Urothelium cell line (cell line): ENCODE measurements around the gene SPATA32.

Experiments
- DNase-seq: peaks from one replicate; pipeline ENCODE4 v3.0.0; 2011; ENCODE audit warnings: low spot score, mixed read lengths
- FAIRE-seq: peaks from 2 replicates; lab custom pipeline; 2011; peaks lifted over from hg19 to GRCh38; lab: Jason Lieb, UNC

SPATA32 gene

GRCh38 chr17:45293413-45294211, 31.7 kb upstream of the SPATA32 start:
- FAIRE-seq (peak; percentile 35), DNase-seq (peak; percentile 87)

- no peak for FAIRE-seq
- DNase-seq, result no peak
Observed at GRCh38 chr17:45292696-45293412, 31.0 kb upstream of the SPATA32 start.

DNA sequence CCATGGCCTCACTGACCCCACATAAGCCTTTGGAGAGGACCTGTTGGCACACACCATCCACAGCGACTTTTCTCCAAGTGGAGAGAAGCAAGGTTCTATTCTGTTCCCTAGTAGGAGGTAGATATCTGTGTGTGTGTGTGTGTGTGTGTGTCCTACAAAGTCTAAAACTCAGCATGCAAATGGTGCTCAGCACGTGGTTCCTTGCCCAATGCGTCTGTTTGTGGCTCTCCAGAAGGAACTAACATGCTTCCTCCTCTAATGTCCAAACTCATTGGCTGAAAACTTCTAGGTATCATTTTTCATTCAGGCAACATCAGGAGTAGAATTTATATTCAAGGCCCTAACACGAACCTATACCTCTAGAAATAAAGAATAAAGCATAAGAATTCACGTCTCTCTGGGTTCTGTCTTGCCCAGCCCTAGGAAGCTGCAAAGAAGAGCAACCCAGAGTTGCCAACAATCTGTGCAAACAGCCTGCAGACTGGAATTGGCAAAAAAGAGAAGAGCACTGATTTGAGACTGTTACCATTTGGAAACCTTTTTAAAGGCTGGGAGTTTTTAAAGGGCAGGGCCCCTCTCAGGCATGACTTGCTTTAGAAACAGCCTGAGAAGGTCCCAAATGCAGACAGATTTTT, 29.4 kb upstream of the SPATA32 start:
- FAIRE-seq, result no peak
- DNase-seq, result no peak

DNA sequence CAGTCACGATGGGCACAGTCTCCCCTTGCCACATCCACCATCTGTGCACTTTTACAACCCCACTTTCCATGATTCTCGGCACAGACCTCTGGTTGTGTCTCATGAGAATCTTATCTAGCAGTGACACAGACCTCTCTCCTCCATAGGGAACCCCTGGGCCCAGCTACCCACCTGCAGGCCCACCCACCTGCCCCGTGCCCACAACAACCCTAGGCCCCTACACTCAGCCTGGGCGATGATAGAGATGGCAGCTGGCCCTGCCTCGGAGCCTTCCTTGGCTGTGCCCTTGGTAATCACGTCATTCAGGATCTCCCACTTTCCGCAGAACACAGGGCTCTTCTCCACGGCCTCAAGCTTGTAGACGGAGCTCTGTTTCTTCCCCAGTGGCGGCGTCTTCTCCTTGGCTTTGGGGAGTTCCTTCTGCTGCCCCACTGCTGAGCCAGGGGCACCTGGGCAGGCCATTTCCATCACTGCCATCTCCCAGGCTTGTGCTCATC, 28.4 kb upstream of the SPATA32 start:
- no peak for FAIRE-seq
- no peak for DNase-seq

GRCh38 chr17:45289301-45290268, 27.7 kb upstream of the SPATA32 start:
- DNase-seq (no peak), FAIRE-seq (no peak)

- DNase-seq (no peak), FAIRE-seq (no peak)
Observed at GRCh38 chr17:45288825-45289224, 26.9 kb upstream of the SPATA32 start.

DNA sequence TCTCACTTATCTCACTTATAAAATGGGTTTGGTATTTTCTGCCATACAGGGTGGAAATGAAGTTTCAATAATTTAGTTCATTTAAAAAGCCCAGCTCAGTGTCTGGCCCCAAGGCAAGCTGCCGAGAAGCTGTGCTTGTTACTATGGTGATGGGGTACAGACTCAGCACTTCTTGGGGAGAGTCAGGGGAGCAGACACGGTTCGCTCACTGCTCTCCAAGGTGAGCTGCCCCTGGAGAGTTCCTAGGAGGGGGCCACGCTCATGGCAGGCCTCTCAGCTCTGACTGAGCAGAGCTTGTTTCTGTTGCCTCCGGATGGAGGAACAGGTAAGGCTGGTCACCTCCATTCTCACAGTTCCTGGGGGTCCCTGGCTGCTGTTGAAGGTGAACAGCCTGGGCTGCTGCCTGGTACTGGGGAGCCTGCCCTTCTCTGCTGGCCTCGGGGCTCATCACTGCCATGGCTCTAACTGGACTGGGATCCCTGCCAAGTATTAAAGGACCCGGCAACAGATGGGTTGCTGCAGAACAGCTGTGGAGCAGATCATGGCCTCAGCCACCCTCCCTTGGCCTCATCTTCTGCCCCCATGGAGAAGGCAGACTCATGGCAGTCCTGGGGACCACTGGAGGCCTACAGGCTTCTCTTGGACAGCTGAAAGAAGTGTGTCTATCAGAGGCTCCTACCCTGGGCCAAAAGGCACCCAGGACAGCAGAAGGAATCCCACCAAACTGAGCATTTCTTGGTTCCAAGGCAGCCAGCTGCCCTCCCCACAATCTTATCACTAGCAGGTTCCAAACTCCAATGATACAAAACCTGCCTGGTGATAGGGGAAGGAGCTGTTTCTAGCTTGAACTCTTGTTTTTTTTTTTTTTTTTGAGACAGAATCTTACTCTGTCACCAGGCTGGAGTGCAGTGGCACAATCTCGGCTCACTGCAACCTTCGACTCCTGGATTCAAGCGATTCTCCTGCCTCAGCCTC, 25.9 kb upstream of the SPATA32 start:
- DNase-seq (no peak), FAIRE-seq (no peak)

- no peak for DNase-seq
- no peak for FAIRE-seq
Observed at GRCh38 chr17:45286286-45286685, 24.4 kb upstream of the SPATA32 start.

- no peak for DNase-seq
- FAIRE-seq, result no peak
Observed at GRCh38 chr17:45284176-45285140, 22.6 kb upstream of the SPATA32 start.

- no peak for FAIRE-seq
- no peak for DNase-seq
Observed at GRCh38 chr17:45283711-45284110, 21.8 kb upstream of the SPATA32 start.

GRCh38 chr17:45282683-45283644, 21.1 kb upstream of the SPATA32 start:
- DNase-seq (no peak), FAIRE-seq (peak; percentile 30)

DNA sequence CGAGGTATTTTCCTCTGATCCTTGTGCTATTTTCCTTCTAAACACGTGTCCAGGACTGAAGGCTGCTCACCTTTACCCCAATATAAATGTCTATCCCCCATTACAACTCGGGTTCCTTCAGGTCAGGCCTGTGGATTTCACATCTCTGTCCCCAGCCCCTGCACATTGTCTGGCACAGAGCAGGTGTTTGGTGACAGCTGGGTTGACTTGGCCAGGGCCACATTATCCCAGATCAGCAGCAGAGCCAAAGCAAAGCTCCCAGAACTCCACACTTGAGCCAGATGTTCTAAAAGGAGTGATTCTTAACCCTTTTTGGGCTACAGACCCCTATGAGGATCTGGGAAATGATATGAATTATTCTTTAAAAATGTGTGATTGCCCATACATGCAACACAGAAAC, 18.0 kb upstream of the SPATA32 start:
- no peak for FAIRE-seq

DNA sequence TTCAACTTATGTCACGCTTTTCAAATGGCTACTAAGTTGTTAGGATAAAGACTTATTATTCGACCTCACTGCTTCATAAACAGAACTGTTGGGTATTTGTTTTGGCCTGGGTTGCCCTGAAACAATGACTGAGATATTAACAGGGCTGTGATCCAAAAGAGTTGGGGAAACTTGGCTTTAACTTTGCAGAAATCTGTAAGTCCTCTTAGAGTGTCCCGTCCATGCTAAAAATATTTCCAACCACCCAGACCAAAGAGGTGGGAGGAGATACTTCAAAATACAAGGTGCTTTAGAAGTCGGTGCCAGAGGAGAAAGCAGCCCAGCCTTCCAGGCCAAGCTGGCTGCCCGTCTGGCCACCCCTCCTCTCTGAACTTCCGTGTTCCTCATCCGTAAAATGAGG, 16.1 kb upstream of the SPATA32 start:
- FAIRE-seq (no peak), DNase-seq (no peak)

More for the DNA sequence above, 18.0 kb upstream of the SPATA32 start:
- DNase-seq, result no peak

DNA sequence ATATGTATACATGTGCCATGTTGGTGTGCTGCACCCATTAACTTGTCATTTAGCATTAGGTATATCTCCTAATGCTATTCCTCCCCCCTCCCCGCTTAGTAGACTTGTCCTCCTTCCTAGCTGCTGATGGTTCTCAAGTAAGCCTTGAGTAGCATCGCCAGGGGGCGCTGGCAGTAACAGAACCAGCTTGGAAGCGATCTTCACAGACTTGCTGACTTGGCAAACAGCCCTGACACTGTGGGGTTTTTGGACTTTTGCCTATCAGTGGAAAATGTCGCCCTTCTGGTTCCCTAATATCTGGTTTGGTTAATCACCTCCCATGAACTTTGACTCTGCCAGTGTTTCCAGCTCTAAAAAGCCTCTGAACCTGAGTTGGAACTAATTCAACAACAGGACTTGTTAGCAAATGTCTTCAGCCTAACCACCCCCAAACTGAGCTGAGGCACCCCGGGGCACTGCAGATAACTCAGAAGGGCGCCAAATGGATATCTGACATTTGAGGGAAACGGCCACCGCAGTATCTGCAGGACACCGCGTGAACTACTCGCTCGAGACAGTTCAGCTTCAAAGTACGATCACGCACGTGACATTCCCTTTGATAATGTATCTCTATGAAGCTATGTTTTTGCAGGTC, 15.4 kb upstream of the SPATA32 start:
- peak; percentile 81 for DNase-seq
- FAIRE-seq, result peak; percentile 62

DNA sequence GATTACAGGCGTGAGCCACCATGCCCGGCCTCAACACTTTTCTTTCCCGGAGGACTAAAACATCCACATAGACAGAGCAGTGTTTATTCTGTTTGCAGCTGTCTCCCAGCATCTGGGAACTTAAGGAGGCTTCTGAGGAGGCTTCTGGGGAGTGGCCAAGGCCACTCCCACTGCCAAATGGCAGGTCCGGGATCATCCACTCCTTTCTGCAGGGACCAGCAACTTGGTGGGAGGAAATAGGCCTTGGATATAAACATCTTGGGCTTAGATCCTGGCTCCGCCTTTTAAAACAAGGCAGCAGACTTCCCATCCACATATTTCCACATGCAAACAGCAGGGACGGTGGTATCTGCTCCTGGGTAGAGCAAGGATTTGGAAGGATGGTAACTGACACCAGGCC, 14.1 kb upstream of the SPATA32 start:
- no peak for FAIRE-seq

DNA sequence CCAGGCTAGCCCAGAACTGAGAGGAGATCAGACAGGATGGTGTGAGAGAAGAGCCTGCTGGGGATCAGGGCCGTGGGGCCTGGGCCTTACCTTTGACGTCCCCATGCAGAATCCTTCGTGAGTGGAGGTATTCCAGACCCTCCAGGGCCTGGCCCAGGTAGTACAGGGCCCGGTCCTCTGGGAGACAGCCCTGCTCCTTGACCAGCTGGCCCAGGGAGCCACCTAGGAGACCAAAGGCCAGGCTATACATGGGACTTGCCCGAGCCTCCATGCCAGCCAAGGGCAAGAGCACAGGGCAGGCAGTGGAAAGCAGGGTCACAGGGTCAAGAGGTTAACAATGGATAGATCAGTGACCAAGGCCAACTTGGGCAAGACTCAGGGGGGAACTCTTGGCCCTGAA, 12.1 kb upstream of the SPATA32 start:
- no peak for FAIRE-seq
- DNase-seq, result no peak

More for the DNA sequence above, 14.1 kb upstream of the SPATA32 start:
- no peak for DNase-seq
